K562 (cell line): ENCODE measurements around the gene IL24. TPM values are rescaled to one million over a fixed set of nuclear protein-coding genes. Genes with fewer than 3 reads are reported as not detected.

Source experiments
- ATAC-seq: fragments of 200-7000 bp; cut with Tn5 transposase; 3 replicates; pipeline ENCODE4 v1.9.1; 2020; ENCODE audit warnings: moderate library complexity
- BruUV-seq: library from RNA; stranded (reverse); fragments of 400-500 nt; replicated peaks from 2 replicates; lab custom pipeline; 2021; lab: Mats Ljungman, UMichigan
- CTCF ChIA-PET: fragments of 300-600 bp; formaldehyde crosslinking; extraction: SDS; loops from one replicate; lab custom pipeline; 2021; ENCODE audit warnings: low intra/inter-chr PET ratio; lab: Yijun Ruan, JAX
- POLR2A ChIA-PET: fragments of 300-600, 350-650 bp; sonication (Branson Sonifier 250); formaldehyde crosslinking; extraction: SDS; loops from one replicate; lab custom pipeline; 2021; ENCODE audit warnings: antibody characterized with exemption, inconsistent platforms; lab: Yijun Ruan, JAX
- DNase-seq, 4 experiments: peaks; one replicate each; pipeline versions ENCODE4 v3.0.0 to v3.0.0-alpha.2; 2011 to 2018; ENCODE audit warnings: low spot score in 3 of 4, mixed read lengths in 3 of 4; ENCODE audit errors: extremely low read depth in 1 of 4
- FAIRE-seq: peaks from 2 replicates; lab custom pipeline; 2011; peaks lifted over from hg19 to GRCh38; lab: Jason Lieb, UNC
- H2AFZ ChIP-seq: 2 replicates; pipeline ENCODE4 v1.6.0; 2011; ENCODE audit warnings: low read depth, low read length, control low read depth, inconsistent platforms
- H3K27ac ChIP-seq: fragments of 200-600 bp; 3 replicates; pipeline ENCODE4 v1.8.0; 2011; ENCODE audit warnings: low read depth, mild to moderate bottlenecking, control low read depth, inconsistent platforms, low read length, moderate library complexity, mixed read lengths; ENCODE audit errors: extremely low read depth
- H3K27me3 ChIP-seq, 2 experiments: fragments of 300-600 bp in 1 of 2; 2 replicates in 1 of 2; 3 replicates in 1 of 2; pipeline versions ENCODE4 v1.6.0 to v1.8.0; 2011; ENCODE audit warnings: inconsistent platforms in 2 of 2, low read length in 2 of 2, mild to moderate bottlenecking in 1 of 2, mixed read lengths in 1 of 2, moderate library complexity in 1 of 2; ENCODE audit not compliant: control insufficient read depth in 2 of 2, insufficient read depth in 2 of 2
- H3K36me3 ChIP-seq: fragments of 300-600 bp; 3 replicates; pipeline ENCODE4 v1.8.0; 2011; ENCODE audit warnings: mild to moderate bottlenecking, low read length, inconsistent platforms; ENCODE audit not compliant: control insufficient read depth, insufficient read depth
- H3K4me1 ChIP-seq, 2 experiments: fragments of 200-600 bp in 1 of 2; replicated peaks in 1 of 2; 2 replicates in 1 of 2; 3 replicates in 1 of 2; pipeline versions ENCODE4 v1.5.1 to v1.8.0; 2011; ENCODE audit warnings: inconsistent platforms in 2 of 2, low read length in 2 of 2, mild to moderate bottlenecking in 1 of 2, mixed read lengths in 1 of 2, moderate library complexity in 1 of 2; ENCODE audit not compliant: control insufficient read depth in 2 of 2, insufficient read depth in 2 of 2
- H3K4me2 ChIP-seq: 2 replicates; pipeline ENCODE4 v1.6.1; 2011; ENCODE audit warnings: low read length, control low read depth, inconsistent platforms, mixed read lengths; ENCODE audit not compliant: insufficient read depth
- H3K4me3 ChIP-seq: fragments of 200-600 bp; sonication (generic), shearing (Covaris generic); 2 replicates; pipeline ENCODE4 v1.5.1; 2016; ENCODE audit warnings: control low read depth, inconsistent platforms
- H3K79me2 ChIP-seq: fragments of 200-600 bp; 3 replicates; pipeline ENCODE4 v1.8.0; 2011; ENCODE audit warnings: low read length, inconsistent platforms; ENCODE audit not compliant: control insufficient read depth, insufficient read depth
- H3K9ac ChIP-seq, 2 experiments: 2 replicates each; pipeline versions ENCODE4 v1.6.0 to v1.6.1; 2011; ENCODE audit warnings: low read depth in 2 of 2, low read length in 2 of 2, control low read depth in 1 of 2, inconsistent platforms in 1 of 2, mild to moderate bottlenecking in 1 of 2, mixed read lengths in 1 of 2; ENCODE audit not compliant: insufficient read depth in 1 of 2
- H3K9me1 ChIP-seq: one replicate; pipeline ENCODE4 v1.6.0; 2011; ENCODE audit warnings: inconsistent platforms, mild to moderate bottlenecking, low read length, moderate library complexity; ENCODE audit not compliant: control insufficient read depth, insufficient read depth
- H3K9me3 ChIP-seq: replicated peaks from 2 replicates; pipeline ENCODE4 v1.5.1; 2011; ENCODE audit warnings: low read depth, low read length, inconsistent platforms; ENCODE audit not compliant: control insufficient read depth, insufficient read depth
- H4K20me1 ChIP-seq: replicated peaks from 2 replicates; pipeline ENCODE4 v1.6.1; 2011; ENCODE audit warnings: low read length, inconsistent platforms, mixed read lengths; ENCODE audit not compliant: control insufficient read depth, insufficient read depth
- C11orf30 ChIP-seq: fragments of 450-650 bp; IDR thresholded peaks from 2 replicates; pipeline ENCODE4 v1.6.1; 2016; ENCODE audit warnings: low read depth, mild to moderate bottlenecking
- CBFA2T3 ChIP-seq: fragments of 450-650 bp; IDR thresholded peaks from 2 replicates; pipeline ENCODE4 v1.6.1; 2017
- CEBPB ChIP-seq: fragments of 450-650 bp; IDR thresholded peaks from 2 replicates; pipeline ENCODE4 v1.6.1; 2016; ENCODE audit warnings: missing genetic modification characterization, missing compliant biosample characterization
- KLF16 ChIP-seq: IDR thresholded peaks from 2 replicates; pipeline ENCODE4 v1.6.1; 2016; ENCODE audit warnings: antibody characterized with exemption
- MBD2 ChIP-seq: sonication (generic); IDR thresholded peaks from 2 replicates; pipeline ENCODE4 v1.6.1; 2016; ENCODE audit warnings: low read depth, borderline replicate concordance
- PTRF ChIP-seq: fragments of 450-650 bp; IDR thresholded peaks from 2 replicates; pipeline ENCODE4 v1.6.1; 2016; ENCODE audit warnings: mild to moderate bottlenecking, missing genetic modification characterization, missing compliant biosample characterization
- RERE ChIP-seq: sonication (generic); formaldehyde crosslinking; IDR thresholded peaks from 2 replicates; pipeline ENCODE4 v1.8.0; 2023; ENCODE audit warnings: missing genetic modification reagents, mild to moderate bottlenecking, borderline replicate concordance
- SMC3 ChIP-seq: conservative IDR thresholded peaks from 2 replicates; pipeline ENCODE4 v1.6.1; 2011; ENCODE audit warnings: low read depth, low read length, improper control_type of control experiment; ENCODE audit not compliant: insufficient read depth
- STAG1 ChIP-seq: sonication (generic); formaldehyde crosslinking; IDR thresholded peaks from 2 replicates; pipeline ENCODE4 v1.5.0; 2020; ENCODE audit warnings: missing genetic modification reagents, borderline replicate concordance
- ZMIZ1 ChIP-seq, 2 experiments: fragments of 150-350 bp in 1 of 2; IDR thresholded peaks; 2 replicates each; pipeline ENCODE4 v1.6.1; 2012 to 2016; ENCODE audit warnings: low read depth in 2 of 2, low read length in 2 of 2, mild to moderate bottlenecking in 1 of 2, moderate library complexity in 1 of 2
- ZNF695 ChIP-seq: fragments of 450-650 bp; formaldehyde crosslinking; IDR thresholded peaks from 2 replicates; pipeline ENCODE4 v1.4.0; 2020; ENCODE audit warnings: mild to moderate bottlenecking, moderate library complexity
- ZNF780A ChIP-seq: fragments of 250-450 bp; sonication (Bioruptor Pico); IDR thresholded peaks from 2 replicates; pipeline ENCODE4 v1.5.0; 2021; ENCODE audit warnings: mild to moderate bottlenecking
- WGBS: fragments of 100-300 bp; shearing (Covaris generic); methylation state at CpG from one replicate; pipeline ENCODE4 v1.1.6; 2016; ENCODE audit warnings: low coverage, mixed read lengths; ENCODE audit not compliant: insufficient coverage; ENCODE audit errors: missing lambda C conversion rate; 5-methylcytosine and 5-hydroxymethylcytosine counted together
- in situ Hi-C: fragments of 300-500 bp; cut with MboI; formaldehyde crosslinking; loops from 4 replicates; pipeline ENCODE4 v1.15.0; 2018; ENCODE audit warnings: inconsistent platforms, mixed read lengths
- intact Hi-C: fragments of 100-400 bp; cut with micrococcal nuclease; formaldehyde crosslinking; loops from 2 replicates; pipeline ENCODE4 v1.14.2; 2022
- polyA plus RNA-seq, 8 experiments: library from polyadenylated mRNA; depleted of rRNA in 4 of 8; stranded (reverse) in 5 of 8; unstranded in 3 of 8; fragments of >200 nt; fragmentation: Nextera tagmentation in 2 of 8; fragmentation: Illumina TruSeq in 1 of 8; extraction: Ambion mirVana in 2 of 8; extraction: Trizol in 1 of 8; gene quantifications; 2 replicates each; pipeline versions ENCODE4 v1.2.1 to v1.2.3, GENCODE V29; 2011 to 2014; ENCODE audit warnings: inconsistent platforms in 1 of 8, missing spikeins in 1 of 8
- total RNA-seq, 7 experiments: library from RNA; depleted of rRNA in 6 of 7; stranded (reverse); fragments of >200 nt in 6 of 7; fragmentation: Illumina TruSeq in 2 of 7; extraction: Trizol in 2 of 7; gene quantifications; 2 replicates each; pipeline versions ENCODE4 v1.2.1 to v1.2.3, GENCODE V29; 2011 to 2021; ENCODE audit warnings: low replicate concordance in 1 of 7

Gene IL24
- total and polyA plus RNA-seq, 9 of the 15 experiments (the other 6 are each of a cell fraction or from before 2014, with no cell fraction given), result 0.04 to 0.19 TPM; not detected in 7

- DNase-seq (peak; percentile 82 to 91 (median 88)), FAIRE-seq (peak; percentile 97), ATAC-seq (peak; percentile 99)
- Histone ChIP-seq H3K4me3 (no peak within 1 kb of the TSS), H3K79me2 (no peaks in the 10 kb centered on the region), H3K27me3 (peaks cover 8 to 17% of the 10 kb centered on the region in 2 experiments; a peak in 4 of 5 replicates), H3K36me3 (no peaks in the 10 kb centered on the region), H3K27ac (no peak within 1 kb of the TSS), H3K4me1 (peaks cover 0 to 5% of the 10 kb centered on the region in 2 experiments; a peak in 2 of 5 replicates), H3K4me2 (peak within 1 kb of the TSS; percentile 7; the same call in 1 of the 2 replicates), H4K20me1 (no peaks in the 10 kb centered on the region), H3K9ac (no peak within 1 kb of the TSS), H3K9me1 (no peaks in the 10 kb centered on the region), H3K9me3 (no peaks in the 10 kb centered on the region), H2AFZ (no peak within 1 kb of the TSS)
- no TSS peak for BruUV-seq
- POLR2A ChIA-PET, result interaction anchor here (0.7 to 1.1 kb wide), 4 partner anchors 12 to 1549 kb away, joined by 3 to 5 read pairs (median 3); no protein-coding TSS in a partner anchor
- CTCF ChIA-PET, result interaction anchor here (0.6 to 2.0 kb wide), 3 partner anchors 48 to 230 kb away, joined by 4 to 9 read pairs (median 5); partner anchors contain the start of gene DYRK3
- intact Hi-C loops, result loop anchor here (1.0 to 2.0 kb wide), 2 partner anchors 46 to 117 kb away; no protein-coding TSS in a partner anchor
- WGBS, result 16% methylated on average over 19 of the region's 19 CpGs
- in situ Hi-C loops, result no loop called here
- TF ChIP-seq SMC3, result peak; percentile 74
- TF ChIP-seq CBFA2T3, result no peak
- no peak for TF ChIP-seq PTRF (tag)
- TF ChIP-seq C11orf30, result no peak
- no peak for TF ChIP-seq MBD2
- TF ChIP-seq CEBPB (tag), result peak; percentile 39
- TF ChIP-seq ZNF695 (CRISPR knock-in tag), result 0 out of 2 replicates have a peak, but pooled peaks have one; percentile 16
- TF ChIP-seq ZMIZ1 (IDR thresholded peaks at IDR 0.05; ENCODE audit: low read depth in 2 of 2, low read length in 2 of 2), result 0 out of 4 replicates have a peak, but pooled peaks of 1 of the 2 experiments have one; percentile 41
- TF ChIP-seq KLF16, result peak; percentile 49; the same call in 1 of the 2 replicates
- TF ChIP-seq ZNF780A, result no peak
- no peak for TF ChIP-seq RERE
- 0 out of 2 replicates have a peak, but pooled peaks have one; percentile 8 for TF ChIP-seq STAG1 (CRISPR knock-in tag)
Measured at GRCh38 chr1:206864939-206865671, 32.1 kb upstream of the IL24 start, which contains the start of gene IL20. Gene IL20, plus strand, starts transcription at chr1:206865623. Its CDS starts 230 bp downstream, at chr1:206865853.
